K562 (cell line): ENCODE data around the gene SYNE1. TPM values are rescaled to one million over a fixed set of nuclear protein-coding genes. Genes with fewer than 3 reads are reported as not detected.

Source experiments
- BMI1 ChIP-seq: fragments of 150-350 bp; IDR thresholded peaks from 2 replicates; pipeline ENCODE4 v1.6.1; 2014; ENCODE audit warnings: low read length
- FOXK1 ChIP-seq: sonication (generic); formaldehyde crosslinking; IDR thresholded peaks from 2 replicates; pipeline ENCODE4 v1.8.0; 2022; ENCODE audit warnings: missing genetic modification reagents, mild to moderate bottlenecking, borderline replicate concordance
- L3MBTL2 ChIP-seq: fragments of 450-650 bp; IDR thresholded peaks from 2 replicates; pipeline ENCODE4 v1.6.1; 2016; ENCODE audit warnings: mild to moderate bottlenecking, moderate library complexity
- MAFG ChIP-seq: fragments of 450-650 bp; conservative IDR thresholded peaks from 2 replicates; pipeline ENCODE4 v1.6.1; 2016; ENCODE audit warnings: missing genetic modification characterization, missing compliant biosample characterization
- MAFK ChIP-seq: IDR thresholded peaks from 2 replicates; pipeline ENCODE4 v1.6.1; 2011; ENCODE audit warnings: low read length, improper control_type of control experiment
- MBD2 ChIP-seq: sonication (generic); IDR thresholded peaks from 2 replicates; pipeline ENCODE4 v1.6.1; 2016; ENCODE audit warnings: low read depth, borderline replicate concordance
- ZNF146 ChIP-seq: IDR thresholded peaks from one replicate; pipeline ENCODE4 v1.6.1; 2018; ENCODE audit warnings: missing compliant biosample characterization; ENCODE audit not compliant: unreplicated experiment
- ZNF316 ChIP-seq: fragments of 450-650 bp; IDR thresholded peaks from 2 replicates; pipeline ENCODE4 v1.6.1; 2016
- polyA plus RNA-seq, 8 experiments: library from polyadenylated mRNA; depleted of rRNA in 4 of 8; stranded (reverse) in 5 of 8; unstranded in 3 of 8; fragments of >200 nt; fragmentation: Nextera tagmentation in 2 of 8; fragmentation: Illumina TruSeq in 1 of 8; extraction: Ambion mirVana in 2 of 8; extraction: Trizol in 1 of 8; gene quantifications; 2 replicates each; pipeline versions ENCODE4 v1.2.1 to v1.2.3, GENCODE V29; 2011 to 2014; ENCODE audit warnings: inconsistent platforms in 1 of 8, missing spikeins in 1 of 8
- total RNA-seq, 7 experiments: library from RNA; depleted of rRNA in 6 of 7; stranded (reverse); fragments of >200 nt in 6 of 7; fragmentation: Illumina TruSeq in 2 of 7; extraction: Trizol in 2 of 7; gene quantifications; 2 replicates each; pipeline versions ENCODE4 v1.2.1 to v1.2.3, GENCODE V29; 2011 to 2021; ENCODE audit warnings: low replicate concordance in 1 of 7
- TF ChIP-seq, protein P1 (sequence below): fragments of 450-650 bp; formaldehyde crosslinking; IDR thresholded peaks from 2 replicates; pipeline ENCODE4 v1.4.0; 2022; ENCODE audit warnings: mild to moderate bottlenecking, moderate library complexity
- TF ChIP-seq, protein P2 (sequence below), 2 experiments: fragments of 450-650 bp; IDR thresholded peaks; 2 replicates each; pipeline ENCODE4 v1.6.1; 2016

SYNE1 gene
- total and polyA plus RNA-seq, 9 of the 15 experiments (the other 6 are each of a cell fraction or from before 2014, with no cell fraction given), result under 0.01 to 0.42 (median 0.08) TPM; not detected in 1

DNA sequence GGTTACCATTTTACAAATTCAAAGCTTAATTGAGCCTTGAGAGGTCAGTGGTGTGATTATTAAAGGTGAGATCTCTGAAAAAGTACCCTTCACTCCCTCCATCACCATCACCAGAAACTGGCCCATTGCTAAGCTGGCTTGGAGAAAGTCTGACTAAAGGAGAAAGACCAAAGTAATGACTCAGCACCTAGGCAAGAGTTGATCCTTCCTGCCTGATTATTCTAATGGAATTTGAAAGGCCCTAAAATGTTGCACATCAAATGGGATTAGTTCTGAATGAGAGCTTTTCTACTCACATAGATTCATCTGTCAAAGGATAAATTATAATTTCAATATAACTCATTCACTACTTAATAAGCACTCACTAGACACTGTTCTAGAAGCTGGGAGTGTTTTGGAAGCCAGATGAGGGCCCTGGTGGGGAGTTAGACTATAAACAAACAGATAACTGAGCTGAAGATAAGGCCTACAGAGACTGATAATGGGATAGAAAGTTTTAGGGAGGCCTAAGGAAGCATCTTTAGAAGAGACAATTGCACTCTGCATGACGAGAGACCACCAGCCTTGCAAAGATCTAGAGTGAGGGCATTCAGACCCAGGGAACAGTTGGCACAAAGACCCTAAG lies 366.7 kb downstream of the SYNE1 start (continued):
- TF ChIP-seq, protein P1, sequence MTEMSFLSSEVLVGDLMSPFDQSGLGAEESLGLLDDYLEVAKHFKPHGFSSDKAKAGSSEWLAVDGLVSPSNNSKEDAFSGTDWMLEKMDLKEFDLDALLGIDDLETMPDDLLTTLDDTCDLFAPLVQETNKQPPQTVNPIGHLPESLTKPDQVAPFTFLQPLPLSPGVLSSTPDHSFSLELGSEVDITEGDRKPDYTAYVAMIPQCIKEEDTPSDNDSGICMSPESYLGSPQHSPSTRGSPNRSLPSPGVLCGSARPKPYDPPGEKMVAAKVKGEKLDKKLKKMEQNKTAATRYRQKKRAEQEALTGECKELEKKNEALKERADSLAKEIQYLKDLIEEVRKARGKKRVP (CRISPR knock-in tag), result no peak
- TF ChIP-seq MBD2 (no peak), FOXK1 (CRISPR knock-in tag) (no peak), ZNF146 (CRISPR knock-in tag) (no peak), L3MBTL2 (no peak), MAFK (0 out of 2 replicates have a peak, but pooled peaks have one; percentile 18), BMI1 (no peak), ZNF316 (peak; percentile 52), MAFG (tag) (peak; percentile 64)
- TF ChIP-seq, protein P2, sequence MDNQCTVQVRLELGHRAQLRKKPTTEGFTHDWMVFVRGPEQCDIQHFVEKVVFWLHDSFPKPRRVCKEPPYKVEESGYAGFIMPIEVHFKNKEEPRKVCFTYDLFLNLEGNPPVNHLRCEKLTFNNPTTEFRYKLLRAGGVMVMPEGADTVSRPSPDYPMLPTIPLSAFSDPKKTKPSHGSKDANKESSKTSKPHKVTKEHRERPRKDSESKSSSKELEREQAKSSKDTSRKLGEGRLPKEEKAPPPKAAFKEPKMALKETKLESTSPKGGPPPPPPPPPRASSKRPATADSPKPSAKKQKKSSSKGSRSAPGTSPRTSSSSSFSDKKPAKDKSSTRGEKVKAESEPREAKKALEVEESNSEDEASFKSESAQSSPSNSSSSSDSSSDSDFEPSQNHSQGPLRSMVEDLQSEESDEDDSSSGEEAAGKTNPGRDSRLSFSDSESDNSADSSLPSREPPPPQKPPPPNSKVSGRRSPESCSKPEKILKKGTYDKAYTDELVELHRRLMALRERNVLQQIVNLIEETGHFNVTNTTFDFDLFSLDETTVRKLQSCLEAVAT (IDR thresholded peaks at IDR 0.05), result no peak
